Measurements from ENCODE around the gene KLF18. TPM values are rescaled to one million over a fixed set of nuclear protein-coding genes. Genes with fewer than 3 reads are reported as not detected.

KLF18 gene
- total and polyA plus RNA-seq, 2 experiments from 2014 or later: not detected

DNA sequence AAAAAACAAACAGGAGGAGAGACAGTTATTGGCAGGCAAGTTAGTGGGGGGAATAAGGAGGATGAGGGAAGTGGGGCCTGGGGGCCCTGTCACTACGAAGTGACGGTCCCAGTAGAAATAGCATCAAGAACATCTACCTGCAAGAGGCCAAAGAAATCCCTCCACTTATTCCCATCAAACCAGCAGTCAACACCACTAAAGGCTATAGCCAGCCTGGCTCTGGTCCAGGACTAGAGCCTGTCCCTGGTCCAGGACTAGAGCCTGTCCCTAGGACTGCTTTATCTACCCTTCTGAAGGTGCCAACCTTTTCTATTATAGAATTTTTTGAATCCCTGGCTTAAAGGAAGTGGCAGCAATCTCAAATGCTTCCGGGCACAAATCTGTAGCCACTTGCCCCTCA, 3.2 kb downstream of the KLF18 start:
- no peak overlapping the region for H2AFZ ChIP-seq
- H3K4me1 ChIP-seq (ENCODE audit: insufficient read depth): no peaks in the 10 kb centered on the region
- H3K9me3 ChIP-seq (ENCODE audit: low read depth): no peaks in the 10 kb centered on the region
- no peak overlapping the region for H3K4me3 ChIP-seq
- H3K27me3 ChIP-seq: no peaks in the 10 kb centered on the region
- TF ChIP-seq EZH2 (IDR thresholded peaks at IDR 0.05; ENCODE audit: borderline replicate concordance): no peak
- TF ChIP-seq, protein P1, sequence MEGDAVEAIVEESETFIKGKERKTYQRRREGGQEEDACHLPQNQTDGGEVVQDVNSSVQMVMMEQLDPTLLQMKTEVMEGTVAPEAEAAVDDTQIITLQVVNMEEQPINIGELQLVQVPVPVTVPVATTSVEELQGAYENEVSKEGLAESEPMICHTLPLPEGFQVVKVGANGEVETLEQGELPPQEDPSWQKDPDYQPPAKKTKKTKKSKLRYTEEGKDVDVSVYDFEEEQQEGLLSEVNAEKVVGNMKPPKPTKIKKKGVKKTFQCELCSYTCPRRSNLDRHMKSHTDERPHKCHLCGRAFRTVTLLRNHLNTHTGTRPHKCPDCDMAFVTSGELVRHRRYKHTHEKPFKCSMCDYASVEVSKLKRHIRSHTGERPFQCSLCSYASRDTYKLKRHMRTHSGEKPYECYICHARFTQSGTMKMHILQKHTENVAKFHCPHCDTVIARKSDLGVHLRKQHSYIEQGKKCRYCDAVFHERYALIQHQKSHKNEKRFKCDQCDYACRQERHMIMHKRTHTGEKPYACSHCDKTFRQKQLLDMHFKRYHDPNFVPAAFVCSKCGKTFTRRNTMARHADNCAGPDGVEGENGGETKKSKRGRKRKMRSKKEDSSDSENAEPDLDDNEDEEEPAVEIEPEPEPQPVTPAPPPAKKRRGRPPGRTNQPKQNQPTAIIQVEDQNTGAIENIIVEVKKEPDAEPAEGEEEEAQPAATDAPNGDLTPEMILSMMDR (IDR thresholded peaks at IDR 0.05; ENCODE audit: poor library complexity): no peak
- TF ChIP-seq EZH2phosphoT487 (IDR thresholded peaks at IDR 0.05; ENCODE audit: low read depth, severe bottlenecking, unreplicated experiment): no peak
- H3K79me2 ChIP-seq: no peaks in the 10 kb centered on the region
- H4K20me1 ChIP-seq (ENCODE audit: insufficient read depth, poor library complexity, severe bottlenecking): no peaks in the 10 kb centered on the region
- no peak for DNase-seq (ENCODE audit: low spot score)
- no peaks in the 10 kb centered on the region for H3K36me3 ChIP-seq (replicated peaks; ENCODE audit: insufficient read depth, low read depth)
- no peak overlapping the region for H3K4me2 ChIP-seq
- no peaks in the 10 kb centered on the region for H3K9me2 ChIP-seq (replicated peaks; ENCODE audit: insufficient read depth)
- 96% methylated on average over 3 of the region's 3 CpGs for WGBS (ENCODE audit: low lambda C conversion rate, missing lambda C conversion rate)
- H3K27ac ChIP-seq: no peak overlapping the region

DNA sequence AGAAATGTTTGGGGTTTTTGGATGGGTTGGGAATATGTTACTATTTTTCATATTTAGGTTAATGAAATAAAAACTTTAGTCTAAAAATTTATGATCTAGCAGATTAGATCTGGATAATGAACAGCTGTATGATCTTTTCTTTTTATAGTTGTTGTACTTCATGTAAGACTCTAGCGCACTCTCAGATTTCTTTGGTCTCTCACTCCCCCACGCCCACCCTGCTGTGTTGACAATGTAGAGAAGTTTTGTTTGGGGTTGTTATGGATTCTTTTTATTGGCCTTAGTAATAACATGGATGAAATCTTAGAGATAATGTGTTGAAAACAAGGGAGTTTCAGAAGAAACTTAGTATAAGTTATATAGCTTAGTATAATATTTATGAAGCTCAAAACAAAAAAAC, 5.5 kb downstream of the KLF18 start:
- no peaks in the 10 kb centered on the region for H3K79me2 ChIP-seq
- no peak for TF ChIP-seq EZH2 (IDR thresholded peaks at IDR 0.05; ENCODE audit: borderline replicate concordance)
- TF ChIP-seq, protein P1 (IDR thresholded peaks at IDR 0.05; ENCODE audit: poor library complexity): no peak
- TF ChIP-seq EZH2phosphoT487 (IDR thresholded peaks at IDR 0.05; ENCODE audit: low read depth, severe bottlenecking, unreplicated experiment): no peak

DNA sequence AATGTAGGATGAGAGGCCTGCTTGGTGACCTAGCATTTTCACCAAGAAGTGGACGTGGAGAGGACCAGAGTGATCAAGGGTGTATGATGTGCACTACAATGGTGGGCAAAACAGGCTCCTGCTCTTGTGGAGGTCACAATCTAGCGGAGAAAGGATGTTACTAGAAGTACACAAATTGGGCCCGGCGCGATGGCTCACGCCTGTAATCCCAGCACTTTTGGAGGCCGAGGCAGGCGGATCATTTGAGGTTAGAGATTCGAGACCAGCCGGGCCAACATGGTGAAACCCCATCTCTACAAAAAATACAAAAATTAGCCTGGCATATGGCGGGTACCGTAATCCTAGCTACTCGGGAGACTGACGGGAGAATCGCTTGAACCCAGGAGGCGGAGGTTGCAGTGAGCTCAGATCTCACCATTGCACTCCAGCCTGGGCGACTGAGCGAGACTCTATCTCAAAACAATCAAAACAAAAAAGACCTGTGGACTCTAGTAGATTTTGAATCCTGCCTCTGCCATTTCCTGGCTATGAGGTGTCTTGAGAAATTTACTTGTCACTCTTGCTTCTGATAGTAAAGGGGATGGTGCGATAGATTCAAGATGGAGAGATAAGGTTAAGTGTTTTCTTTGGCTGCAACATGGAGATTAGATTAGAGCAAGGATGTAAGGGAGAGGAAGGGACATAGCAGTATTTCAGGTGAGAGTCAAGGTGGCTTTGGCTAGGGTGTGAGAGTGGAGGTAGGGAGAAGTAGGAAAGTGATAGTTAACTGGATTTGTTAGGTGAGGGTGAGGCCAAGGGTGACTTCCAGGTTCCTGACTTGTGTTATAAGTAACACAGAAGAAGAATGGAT, 7.1 kb downstream of the KLF18 start:
- Histone ChIP-seq H3K36me3 (replicated peaks; ENCODE audit: insufficient read depth, low read depth) (no peaks in the 10 kb centered on the region), H3K27ac (no peak overlapping the region), H2AFZ (no peak overlapping the region), H3K9me3 (ENCODE audit: low read depth) (no peaks in the 10 kb centered on the region), H3K4me3 (no peak overlapping the region), H3K79me2 (no peaks in the 10 kb centered on the region), H3K4me1 (ENCODE audit: insufficient read depth) (no peaks in the 10 kb centered on the region), H4K20me1 (ENCODE audit: insufficient read depth, poor library complexity, severe bottlenecking) (no peaks in the 10 kb centered on the region), H3K4me2 (no peak overlapping the region), H3K9me2 (replicated peaks; ENCODE audit: insufficient read depth) (no peaks in the 10 kb centered on the region), H3K27me3 (no peaks in the 10 kb centered on the region)
- TF ChIP-seq, protein P1 (IDR thresholded peaks at IDR 0.05; ENCODE audit: poor library complexity): no peak
- TF ChIP-seq EZH2 (IDR thresholded peaks at IDR 0.05; ENCODE audit: borderline replicate concordance) (no peak), EZH2phosphoT487 (IDR thresholded peaks at IDR 0.05; ENCODE audit: low read depth, severe bottlenecking, unreplicated experiment) (no peak)
- DNase-seq (ENCODE audit: low spot score): no peak
- 92% methylated on average over 19 of the region's 19 CpGs for WGBS (ENCODE audit: low lambda C conversion rate, missing lambda C conversion rate)

More for the DNA sequence above, 5.5 kb downstream of the KLF18 start:
- Histone ChIP-seq H3K36me3 (replicated peaks; ENCODE audit: insufficient read depth, low read depth) (no peaks in the 10 kb centered on the region), H3K4me1 (ENCODE audit: insufficient read depth) (no peaks in the 10 kb centered on the region), H3K4me2 (no peak overlapping the region), H3K27ac (no peak overlapping the region), H3K9me2 (replicated peaks; ENCODE audit: insufficient read depth) (no peaks in the 10 kb centered on the region), H4K20me1 (ENCODE audit: insufficient read depth, poor library complexity, severe bottlenecking) (no peaks in the 10 kb centered on the region), H3K27me3 (no peaks in the 10 kb centered on the region), H3K4me3 (no peak overlapping the region), H3K9me3 (ENCODE audit: low read depth) (no peaks in the 10 kb centered on the region), H2AFZ (no peak overlapping the region)
- 69% methylated on average over 2 of the region's 2 CpGs for WGBS (ENCODE audit: low lambda C conversion rate, missing lambda C conversion rate)
- DNase-seq (ENCODE audit: low spot score): no peak
